RWPE1 (cell line): ENCODE measurements around the gene CYB5A.

ENCODE experiments used
- CTCF ChIA-PET: fragments of 350-600 bp; sonication (Branson Sonifier 250); formaldehyde crosslinking; extraction: SDS; loops from one replicate; lab custom pipeline; 2021; lab: Yijun Ruan, JAX
- POLR2A ChIA-PET: fragments of 400-600 bp; formaldehyde crosslinking; extraction: SDS; loops from one replicate; lab custom pipeline; 2020; ENCODE audit warnings: antibody characterized with exemption; ENCODE audit not compliant: low non-redundant PET; lab: Yijun Ruan, JAX
- DNase-seq: peaks from one replicate; pipeline ENCODE4 v3.0.0; 2012; ENCODE audit warnings: low spot score
- H3K27ac ChIP-seq: fragments of 450-650 bp; 2 replicates; pipeline ENCODE4 v1.5.1; 2017
- CTCF ChIP-seq: fragments of 450-650 bp; conservative IDR thresholded peaks from 2 replicates; pipeline ENCODE4 v1.5.1; 2017; ENCODE audit warnings: low read depth, mild to moderate bottlenecking

CYB5A gene

DNA sequence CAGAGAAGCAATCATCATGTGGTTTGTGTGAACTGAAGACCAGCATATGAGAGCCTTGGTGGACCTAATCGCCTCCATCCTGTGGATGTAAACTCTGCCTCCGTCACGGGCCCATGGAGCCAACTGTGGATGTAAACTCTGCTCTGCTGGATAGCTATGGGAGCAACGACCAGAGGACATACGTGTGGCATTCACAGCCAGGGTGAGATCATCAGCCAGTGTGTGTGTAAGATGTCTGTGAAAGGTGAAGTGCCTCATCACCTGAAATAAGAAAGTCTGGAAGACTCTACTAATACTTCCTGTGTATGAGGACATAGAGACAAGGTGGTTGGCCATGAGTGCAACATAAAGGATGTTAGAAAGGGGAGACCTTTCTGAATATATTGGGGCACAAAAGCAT is 63.5 kb downstream of the CYB5A start:
- ChIA-PET POLR2A (interaction anchor here (0.6 kb wide), 1 partner anchor 56 kb away, joined by 7 read pairs; no protein-coding TSS in a partner anchor), CTCF (no interaction called here)
- no peak overlapping the region for H3K27ac ChIP-seq
- no peak for DNase-seq
- TF ChIP-seq CTCF = no peak

GRCh38 chr18:74226666-74227065 is 65.1 kb downstream of the CYB5A start:
- no peak for DNase-seq
- POLR2A ChIA-PET = no interaction called here
- CTCF ChIA-PET = no interaction called here
- no peak for TF ChIP-seq CTCF
- no peak overlapping the region for H3K27ac ChIP-seq

GRCh38 chr18:74226156-74226555 is 65.6 kb downstream of the CYB5A start:
- CTCF ChIA-PET = no interaction called here
- no peak overlapping the region for H3K27ac ChIP-seq
- no peak for DNase-seq
- POLR2A ChIA-PET = no interaction called here
- TF ChIP-seq CTCF = no peak

DNA sequence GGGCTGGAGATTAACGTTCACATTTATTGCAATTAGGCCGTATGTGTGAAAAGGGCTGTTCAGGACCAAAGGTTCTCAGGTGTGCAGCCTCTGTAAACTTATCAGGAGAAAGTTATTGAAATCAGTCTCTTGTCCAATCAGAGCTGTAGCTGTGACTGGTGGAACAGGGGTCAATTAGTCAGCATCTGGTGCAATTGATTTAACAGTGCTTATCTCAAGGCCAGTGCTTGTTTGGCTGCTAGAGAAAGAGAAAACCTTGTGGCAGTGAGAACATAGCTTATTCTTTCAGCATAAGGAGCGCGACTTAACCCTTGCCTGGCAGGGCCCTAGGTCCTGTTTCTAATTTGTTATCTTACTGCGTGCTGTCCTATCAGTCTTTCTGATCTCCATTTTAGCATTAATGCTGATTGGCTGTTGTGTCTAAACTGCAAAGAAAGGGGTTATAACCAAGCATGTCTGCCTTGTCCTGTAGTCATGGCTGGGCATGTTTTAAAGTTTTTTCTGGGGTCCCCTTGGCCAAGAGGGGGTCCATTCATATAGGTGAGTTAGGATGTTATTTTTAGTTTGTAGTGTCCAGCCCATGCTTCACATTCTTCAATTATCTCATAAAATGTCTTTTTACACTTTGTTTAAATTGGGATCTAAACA is 66.4 kb downstream of the CYB5A start:
- ChIA-PET POLR2A (no interaction called here), CTCF (no interaction called here)

DNA sequence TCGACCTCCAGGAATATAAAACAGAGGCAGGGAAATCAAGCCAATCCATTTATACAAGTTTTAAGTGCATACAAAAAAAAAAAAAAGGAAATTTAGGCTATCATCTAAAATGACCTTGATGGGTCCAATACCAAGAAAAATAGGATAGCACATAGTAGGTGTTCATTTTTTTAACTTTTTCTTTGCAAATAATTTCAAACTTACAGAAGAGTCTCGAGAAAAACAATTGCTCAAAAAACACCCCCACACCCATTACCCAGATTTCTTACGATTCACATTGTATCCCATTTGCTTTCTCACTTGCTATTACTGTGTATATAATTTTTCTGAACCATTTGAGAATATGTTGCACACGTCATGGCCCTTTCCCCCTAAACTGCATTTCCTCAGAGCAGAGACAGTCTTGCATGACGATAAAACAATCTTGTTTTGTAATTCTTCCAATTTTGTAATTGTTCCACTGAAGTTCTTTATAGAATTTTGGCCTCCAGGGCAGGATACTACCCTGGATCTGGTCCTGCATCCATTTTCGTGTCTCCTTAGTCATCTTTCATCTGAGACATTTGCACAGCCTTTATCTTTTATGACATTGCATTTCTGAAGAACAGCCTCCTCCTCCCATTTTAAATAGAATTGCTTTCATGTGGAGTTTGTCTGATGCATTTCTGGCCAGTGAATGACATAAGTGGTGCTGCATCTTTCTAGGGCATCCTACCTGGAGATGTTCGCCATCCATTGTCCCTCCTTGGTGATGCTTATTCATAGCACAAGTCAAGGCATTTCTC is 68.9 kb downstream of the CYB5A start:
- no peak for TF ChIP-seq CTCF
- H3K27ac ChIP-seq = no peak overlapping the region
- no peak for DNase-seq
- ChIA-PET CTCF (no interaction called here), POLR2A (no interaction called here)

More for the DNA sequence above, 66.4 kb downstream of the CYB5A start:
- no peak overlapping the region for H3K27ac ChIP-seq
- no peak for TF ChIP-seq CTCF
- DNase-seq = no peak

GRCh38 chr18:74221081-74221480 is 70.7 kb downstream of the CYB5A start:
- ChIA-PET POLR2A (no interaction called here), CTCF (no interaction called here)
- TF ChIP-seq CTCF = no peak

More at GRCh38 chr18:74221081-74221480, 70.7 kb downstream of the CYB5A start:
- H3K27ac ChIP-seq = no peak overlapping the region
- DNase-seq = no peak
